HG03060 (cell line): ENCODE measurements around the gene IGFBP6.

ENCODE experiments used
- ATAC-seq: cut with Tn5 transposase; IDR thresholded peaks from one replicate; pipeline ENCODE4 v1.9.1; 2021; ENCODE audit warnings: low read depth, moderate number of reproducible peaks; ENCODE audit not compliant: unreplicated experiment

Gene IGFBP6

DNA sequence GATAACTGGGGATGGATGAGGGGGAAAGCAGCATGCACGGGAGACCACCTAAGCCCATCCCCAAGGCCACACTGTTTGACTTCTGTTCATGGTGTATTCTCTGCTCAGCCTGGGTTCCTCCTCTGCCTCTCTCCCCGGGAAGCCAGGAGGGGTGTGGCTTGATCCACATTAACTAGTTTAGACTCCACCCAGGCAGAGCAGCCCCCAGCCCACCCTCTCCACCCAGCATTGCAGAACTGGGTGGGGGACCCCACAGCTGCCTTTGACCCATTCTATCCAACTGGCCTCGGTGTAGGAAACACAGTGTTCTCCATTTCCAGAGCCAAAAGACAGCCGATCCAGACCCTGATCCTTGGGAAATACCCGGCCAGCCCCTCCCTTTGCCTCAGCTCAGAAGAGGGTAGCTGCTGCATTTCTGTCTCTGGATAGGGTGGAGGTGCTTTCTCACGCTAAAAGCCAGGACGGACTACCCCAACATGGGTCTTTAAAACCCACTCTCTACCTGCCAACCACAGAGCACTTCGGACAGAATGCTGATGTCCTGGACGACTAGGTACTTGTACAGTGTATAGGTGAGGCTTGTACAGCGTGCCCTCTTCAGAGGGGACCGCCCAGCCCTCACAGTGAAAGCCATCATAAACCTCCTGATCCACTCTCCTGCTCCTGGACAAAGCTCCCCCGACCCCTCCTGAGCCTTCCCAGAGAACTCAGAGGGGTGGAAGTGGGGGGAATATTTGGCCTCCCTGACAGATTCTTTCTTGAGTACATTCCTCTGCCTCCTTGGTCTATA, 27.7 kb upstream of the IGFBP6 start:
- no peak for ATAC-seq

DNA sequence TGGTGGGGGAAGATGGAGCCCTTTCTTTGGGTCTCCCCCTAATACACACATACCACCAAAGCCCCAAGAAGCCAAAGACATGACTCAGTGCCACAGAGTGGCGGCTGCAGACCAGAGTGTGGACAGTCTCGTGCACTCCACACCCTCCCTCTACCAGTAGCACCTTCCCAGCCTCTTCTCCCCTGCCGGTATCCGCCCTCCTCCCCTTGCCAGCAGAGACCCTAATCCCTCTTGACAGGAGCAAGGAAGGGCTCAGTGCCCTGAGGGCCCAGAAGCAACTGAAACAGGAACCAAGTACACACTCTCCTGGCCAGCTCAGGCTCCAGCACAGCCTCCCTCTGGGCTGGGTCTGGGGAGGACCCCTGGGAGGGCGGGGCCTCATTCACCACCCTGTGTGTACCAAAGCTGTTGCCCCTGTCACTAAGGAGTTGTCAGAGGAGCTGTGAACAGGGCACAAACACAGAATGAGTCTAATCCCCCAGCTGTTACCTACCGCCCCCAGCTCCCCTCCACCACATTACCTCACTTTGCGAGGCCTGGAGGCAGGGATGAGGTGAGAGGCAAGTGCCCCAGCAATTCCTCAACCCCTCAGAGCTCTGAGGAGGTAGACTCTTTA, 26.5 kb upstream of the IGFBP6 start:
- ATAC-seq, result no peak

DNA sequence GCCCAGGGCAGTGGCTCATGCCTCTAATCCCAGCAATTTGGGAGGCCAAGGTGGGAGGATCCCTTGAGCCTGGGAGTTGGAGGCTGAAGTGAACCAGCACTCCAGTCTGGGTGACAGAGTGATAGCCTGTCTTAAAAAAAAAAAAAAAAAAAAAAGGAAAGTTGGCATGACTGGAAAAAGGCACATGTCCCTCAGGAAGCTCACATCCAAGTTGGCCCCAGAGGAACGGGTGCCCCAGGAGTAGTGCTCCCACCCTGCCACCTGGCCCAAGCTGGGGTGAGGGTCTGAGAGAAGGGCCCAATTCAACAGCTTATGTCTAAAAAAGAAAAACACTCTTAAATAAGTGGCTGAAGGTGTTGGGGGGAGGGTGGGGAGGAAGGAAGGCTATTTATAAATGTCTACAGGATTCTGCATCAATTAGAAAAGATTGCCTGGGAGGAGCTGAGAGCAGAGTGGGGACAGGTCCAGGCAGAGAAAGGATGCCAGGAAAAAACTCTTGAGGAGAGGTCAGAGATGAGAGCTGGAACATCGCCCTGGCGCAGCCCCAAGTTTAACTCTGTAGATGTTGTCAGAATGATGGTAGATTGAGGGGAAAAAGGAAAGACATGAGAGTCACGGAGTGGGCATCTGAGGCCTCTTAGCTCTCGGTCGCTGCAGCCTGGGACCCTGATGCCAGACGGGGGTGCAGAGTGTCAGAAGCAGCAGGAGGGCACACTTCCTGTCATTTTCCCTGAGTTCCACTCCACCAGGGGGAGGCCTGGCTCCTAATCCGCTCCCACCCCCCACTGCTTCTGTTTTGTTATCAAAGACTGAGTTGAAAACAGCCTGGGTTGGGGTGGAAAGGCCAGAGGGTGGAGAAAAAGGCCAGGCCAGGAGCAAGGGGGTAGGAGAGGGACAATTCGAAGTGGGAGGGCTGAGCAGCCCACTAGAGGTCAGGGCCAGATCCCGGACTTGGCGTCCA, 25.6 kb upstream of the IGFBP6 start:
- no peak for ATAC-seq

DNA sequence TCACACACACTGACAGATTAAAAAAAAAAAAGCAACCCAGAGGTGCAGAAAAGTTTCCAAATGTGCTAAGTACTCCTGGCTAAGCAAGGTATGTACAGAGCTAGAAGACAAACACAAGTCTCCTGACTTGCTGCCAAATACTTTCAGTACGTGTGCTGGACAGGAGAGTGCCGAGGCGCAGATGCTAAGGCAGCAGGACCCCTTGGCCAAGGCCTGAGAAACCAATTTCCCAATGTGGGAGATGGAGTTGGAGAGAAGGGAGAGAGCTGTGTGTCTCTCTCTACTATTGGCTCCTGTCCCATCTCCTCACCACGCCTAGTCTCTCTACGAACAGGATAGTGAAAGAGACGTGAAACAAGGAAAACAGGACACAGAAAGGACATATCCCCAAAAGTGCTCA, 23.6 kb upstream of the IGFBP6 start:
- ATAC-seq, result no peak

DNA sequence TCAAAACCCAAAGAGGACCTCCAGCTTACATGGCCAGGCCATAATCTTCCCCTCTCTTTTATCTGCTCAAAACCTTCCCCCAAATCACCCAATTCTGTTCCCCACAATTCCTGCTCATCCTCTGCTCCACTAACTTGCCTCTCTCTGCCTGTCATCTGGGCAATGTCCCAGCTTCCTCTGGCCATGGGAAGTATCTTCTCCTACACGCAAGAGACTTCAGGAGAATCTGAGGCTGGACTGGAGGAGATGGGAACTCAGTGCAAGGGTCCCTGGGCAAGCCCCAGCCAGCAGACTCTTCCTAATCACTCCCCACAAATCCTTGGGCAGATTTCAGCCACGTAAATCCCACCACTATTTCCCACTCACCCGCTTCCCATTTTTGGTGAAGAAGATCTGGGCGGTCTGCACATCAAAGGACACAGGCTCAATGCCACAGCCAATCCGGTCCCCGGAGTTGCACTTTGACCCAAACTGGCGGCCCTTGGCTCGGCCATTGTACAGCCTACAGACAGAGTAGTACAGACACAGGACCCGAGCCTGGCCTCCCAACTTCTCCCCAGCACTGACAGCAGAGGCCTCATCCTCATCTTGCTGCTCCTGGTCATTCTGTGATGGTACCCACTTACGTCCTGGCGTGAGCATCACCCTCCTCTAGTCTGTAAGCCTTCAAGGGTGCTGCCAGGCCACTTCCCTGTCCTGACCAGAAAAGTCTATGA, 23.0 kb upstream of the IGFBP6 start:
- ATAC-seq, result no peak

DNA sequence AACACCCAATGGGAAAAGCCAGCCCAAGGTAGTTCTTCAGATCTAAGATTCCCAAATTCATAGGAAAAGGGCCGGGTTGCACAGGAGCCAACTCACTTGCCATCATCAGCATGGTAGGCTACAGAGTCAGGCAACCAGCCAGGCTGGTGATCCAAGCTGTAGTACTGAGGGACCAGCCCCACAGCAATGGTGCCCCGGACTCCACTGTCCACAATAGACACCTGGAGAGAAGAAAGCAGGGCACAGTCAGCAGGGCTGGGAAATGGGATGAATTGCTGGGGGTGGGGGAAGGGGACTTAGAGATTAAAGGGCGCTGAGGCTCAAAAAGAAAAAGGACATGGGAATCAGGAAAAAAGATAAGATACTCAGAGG, 22.5 kb upstream of the IGFBP6 start:
- ATAC-seq, result no peak

DNA sequence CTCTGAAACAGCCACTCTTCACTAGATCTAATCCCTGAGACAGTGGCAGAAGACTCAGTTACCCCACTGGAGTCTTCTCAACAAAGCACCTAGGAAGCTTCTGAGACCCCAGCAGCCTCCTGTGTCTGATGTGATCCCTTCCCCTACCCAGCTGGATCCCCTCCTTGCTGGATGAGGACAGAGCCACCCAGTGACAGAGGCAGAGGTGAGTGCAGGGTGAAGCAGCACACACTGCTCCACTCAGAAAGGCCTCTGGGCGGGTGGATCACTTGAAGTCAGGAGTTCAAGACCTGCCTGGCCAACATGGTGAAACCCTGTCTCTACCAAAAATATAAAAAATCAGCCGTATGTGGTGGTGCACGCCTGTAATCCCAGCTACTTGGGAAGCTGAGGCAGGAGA, 21.0 kb upstream of the IGFBP6 start:
- ATAC-seq, result no peak

DNA sequence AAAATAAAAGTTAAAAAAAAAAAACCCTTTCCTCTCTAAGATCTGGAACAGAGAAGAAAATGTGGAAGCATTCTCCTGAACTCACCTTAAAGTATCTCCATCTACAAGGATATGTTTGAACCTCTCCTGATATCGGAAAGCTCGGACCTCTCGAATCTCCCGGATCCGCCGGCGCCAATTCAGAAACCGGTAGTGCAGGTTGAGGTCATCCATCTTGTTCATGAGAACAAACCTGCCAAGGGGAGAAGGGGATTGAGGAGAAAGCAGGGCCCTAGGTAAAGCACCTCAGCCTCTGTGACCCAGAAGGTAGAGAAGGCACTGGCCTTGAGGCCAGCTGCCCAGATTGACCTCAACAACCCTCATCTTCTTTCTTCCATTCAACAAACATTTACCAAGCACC, 20.4 kb upstream of the IGFBP6 start:
- ATAC-seq, result no peak

DNA sequence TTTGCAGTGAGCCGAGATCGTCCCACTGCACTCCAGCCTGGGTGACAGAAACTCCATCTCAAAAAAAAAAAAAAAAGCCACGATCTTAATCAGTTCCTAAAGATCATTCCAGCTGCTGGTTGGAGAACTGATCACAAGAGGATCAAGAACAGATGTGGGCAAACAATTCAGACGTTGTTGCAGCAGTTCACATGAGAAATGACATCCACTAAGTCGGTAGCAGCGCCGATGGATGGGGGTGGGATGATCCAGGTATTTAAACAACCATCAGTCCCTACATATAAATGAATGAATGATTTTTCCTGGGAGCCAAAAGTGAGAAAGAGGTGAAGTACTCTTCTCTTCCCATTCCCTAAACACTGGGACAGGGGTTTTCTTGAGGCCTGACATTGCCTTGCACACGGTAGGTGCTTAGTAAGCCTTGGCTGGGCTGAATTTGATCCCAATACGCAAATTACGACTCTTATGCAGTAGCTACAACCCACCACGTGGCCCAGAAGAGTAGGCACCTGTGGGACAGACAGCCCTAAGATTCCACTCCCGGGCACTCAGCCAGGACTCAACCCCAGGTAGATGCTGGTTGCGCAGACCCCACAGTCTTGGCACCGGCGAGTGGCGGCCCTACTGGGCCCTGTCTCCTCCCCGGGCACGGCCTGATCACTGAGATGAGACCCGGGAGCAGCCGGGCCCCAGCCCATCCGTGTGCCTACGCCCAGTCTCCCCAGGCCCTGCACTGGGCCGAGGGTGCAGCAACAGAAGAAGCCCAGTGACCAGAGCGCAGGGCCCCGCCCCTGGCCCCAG, 18.8 kb upstream of the IGFBP6 start:
- peak; percentile 21 for ATAC-seq

DNA sequence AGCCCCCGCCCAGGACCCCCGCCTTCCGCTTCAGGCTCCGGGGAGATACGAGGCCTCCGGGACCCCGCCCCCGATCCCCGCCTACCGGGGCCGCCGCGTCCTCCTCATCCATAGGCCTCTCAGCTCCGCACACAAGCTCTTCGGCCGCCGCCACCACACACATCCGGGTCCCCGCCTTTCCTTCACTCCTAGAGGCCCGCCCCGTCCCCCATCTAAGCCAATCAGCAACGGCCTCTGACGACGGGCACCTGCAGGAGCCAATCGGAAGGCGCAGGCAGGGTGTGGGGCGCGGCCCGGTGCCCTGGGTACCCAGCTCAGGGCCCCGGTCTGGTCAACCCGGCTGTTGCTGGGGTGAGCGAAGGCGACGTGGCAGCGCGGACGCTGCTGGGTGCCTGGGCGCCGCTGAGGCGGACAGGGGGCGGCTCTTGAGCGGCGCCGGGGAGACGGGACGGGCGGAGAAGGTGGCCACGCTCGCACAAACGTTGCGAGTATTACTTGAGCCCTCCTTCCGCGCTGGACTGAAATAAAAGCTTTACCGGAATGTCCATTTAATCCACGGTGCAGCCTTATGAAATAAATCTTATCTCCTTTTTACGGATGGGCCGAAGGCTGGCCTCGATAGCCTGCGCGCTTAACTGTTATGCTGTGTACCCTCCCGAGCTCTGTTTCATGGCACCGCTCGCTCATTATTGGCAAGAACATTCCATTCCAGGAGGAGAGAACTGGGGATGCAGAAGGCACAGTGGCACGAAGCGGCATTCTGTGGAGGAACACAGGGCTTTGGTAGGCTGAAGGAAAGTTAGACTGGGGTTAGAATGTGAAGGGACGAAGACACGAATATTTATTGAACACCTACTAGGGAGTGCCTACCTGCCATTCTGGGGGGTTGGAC, 18.0 kb upstream of the IGFBP6 start, which contains the start of gene SPRYD3:
TSS of gene SPRYD3 (minus strand) at position 165 of the 892 bp plus-strand sequence. CDS start at position 108, 57 bp downstream.
- peak; percentile 92 for ATAC-seq

DNA sequence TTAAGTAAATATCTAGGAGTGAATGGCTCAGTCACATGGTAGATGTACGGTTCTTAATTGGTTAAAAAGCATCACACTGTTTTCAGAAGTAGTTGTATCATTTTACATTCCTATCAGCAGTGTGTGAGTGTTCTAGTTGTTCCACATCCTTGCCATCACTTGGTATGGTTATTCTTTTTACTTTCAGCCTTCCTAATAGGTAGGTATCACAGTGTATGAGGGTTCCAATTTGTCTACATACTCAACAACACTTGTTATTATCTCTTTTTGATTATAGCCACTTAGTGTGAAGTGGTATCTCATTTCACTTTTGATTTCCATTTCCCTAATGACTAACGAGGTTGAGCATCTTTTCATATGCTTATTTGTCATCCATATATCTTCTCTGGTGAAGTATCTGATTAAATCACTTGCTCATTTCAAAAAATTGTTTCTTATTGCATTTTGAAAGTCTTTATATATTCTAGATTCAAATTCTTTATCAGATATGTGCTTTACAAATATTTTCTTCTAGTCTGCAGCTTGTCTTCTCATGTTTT, 14.8 kb upstream of the IGFBP6 start:
- ATAC-seq, result no peak

DNA sequence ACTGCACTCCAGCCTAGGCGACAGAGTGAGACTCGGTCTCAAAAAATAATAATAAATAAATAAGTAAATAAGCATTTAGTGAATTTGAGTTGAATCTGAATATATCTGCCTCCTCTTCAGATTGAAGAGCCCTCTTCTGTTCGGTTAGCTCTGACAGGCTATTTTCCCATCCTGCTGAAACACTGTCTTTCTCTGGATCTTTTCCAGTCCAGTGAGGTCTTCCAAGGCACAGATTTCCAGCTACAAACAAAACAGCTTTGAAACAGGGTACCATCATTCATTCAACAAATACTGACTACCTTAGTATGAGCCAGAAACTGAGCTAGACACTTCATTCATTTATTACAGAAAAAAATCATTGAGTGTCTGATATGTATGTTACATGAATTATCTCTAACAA, 11.1 kb upstream of the IGFBP6 start:
- no peak for ATAC-seq

DNA sequence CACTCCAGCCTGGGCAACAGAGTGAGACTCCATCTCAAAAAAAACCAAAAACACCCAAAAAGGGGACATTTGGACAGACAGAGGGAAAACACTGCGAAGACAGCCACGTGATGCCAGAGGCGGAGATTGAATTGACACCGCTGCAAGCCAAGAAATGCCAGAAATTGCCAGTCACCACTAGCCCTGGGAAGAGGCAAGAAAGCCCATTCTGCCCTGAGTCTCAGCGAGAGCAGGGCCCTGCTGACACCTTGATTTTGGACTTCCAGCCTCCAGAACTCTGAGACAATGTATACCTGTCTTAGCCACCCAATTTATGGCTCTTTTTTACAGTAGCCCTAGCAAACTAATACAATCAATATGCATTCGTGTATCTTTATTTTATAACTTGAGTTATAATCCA, 7.4 kb upstream of the IGFBP6 start:
- no peak for ATAC-seq

DNA sequence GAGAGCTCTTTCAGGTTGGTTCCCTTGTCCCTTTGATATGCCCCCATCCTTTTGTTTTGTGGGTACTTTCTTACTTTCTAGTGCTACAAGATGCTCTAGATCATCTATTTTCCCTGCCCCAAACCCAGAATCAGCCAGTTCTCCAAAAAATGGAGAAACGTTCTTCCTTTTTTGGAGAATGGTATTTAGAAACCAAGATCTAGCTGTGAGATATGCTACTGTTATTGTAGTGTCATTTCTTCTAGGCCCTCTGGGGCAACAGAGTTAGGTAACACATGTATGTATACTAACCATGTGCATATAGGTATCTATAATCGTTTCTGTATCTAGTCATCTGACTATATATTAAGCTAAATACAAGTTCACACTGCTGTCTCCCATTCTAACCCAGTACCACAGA, 6.9 kb upstream of the IGFBP6 start:
- ATAC-seq, result no peak

DNA sequence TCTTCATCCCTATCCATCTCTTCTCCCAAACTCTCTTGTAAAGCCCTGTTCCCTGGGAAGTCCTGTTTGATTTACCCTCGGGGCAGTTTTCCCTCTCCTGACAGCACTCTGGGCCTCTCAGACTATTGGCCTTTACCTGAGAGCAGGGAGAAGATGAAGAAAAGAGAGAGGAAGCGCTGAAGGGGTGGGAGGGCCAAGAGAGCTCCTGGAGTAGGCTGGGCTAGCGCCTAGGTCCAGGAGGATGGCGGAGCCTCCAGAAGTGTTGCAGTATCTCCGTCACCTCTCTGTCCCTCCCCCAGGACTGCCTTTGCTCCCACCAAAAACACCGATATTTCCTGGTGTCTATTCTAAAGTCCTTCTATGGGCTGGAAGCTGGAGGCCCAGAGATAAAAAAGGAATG, 5.7 kb upstream of the IGFBP6 start:
- ATAC-seq, result no peak

DNA sequence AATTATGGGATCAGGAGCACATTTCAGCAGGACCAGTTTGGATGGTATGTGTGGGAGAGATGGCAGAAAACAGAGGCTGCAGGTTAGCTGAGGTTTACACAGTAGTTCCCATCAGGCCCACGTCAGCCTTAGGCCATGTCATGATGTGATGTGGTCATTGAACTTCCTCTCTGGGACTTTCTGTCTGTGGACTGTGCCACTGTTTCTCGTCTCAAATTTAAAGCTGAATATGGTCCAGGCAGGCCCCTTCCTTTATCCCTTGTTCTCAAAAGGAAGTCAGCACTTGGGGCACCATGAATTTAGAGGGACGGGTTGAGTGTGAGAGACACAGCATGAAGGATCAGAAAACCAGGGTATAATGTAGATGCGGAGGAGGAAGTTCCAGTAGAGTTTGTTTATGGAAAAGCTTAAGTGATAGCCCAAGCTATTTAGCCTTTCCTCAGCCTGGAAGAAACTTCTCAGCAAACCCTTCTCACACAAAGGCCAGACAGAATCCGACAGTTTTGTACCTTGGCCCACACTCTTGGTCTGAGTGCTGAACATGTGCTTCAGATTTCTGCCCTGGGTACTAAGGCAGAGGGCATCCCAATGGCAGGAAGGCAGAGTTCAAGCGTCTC, 3.6 kb upstream of the IGFBP6 start:
- no peak for ATAC-seq

DNA sequence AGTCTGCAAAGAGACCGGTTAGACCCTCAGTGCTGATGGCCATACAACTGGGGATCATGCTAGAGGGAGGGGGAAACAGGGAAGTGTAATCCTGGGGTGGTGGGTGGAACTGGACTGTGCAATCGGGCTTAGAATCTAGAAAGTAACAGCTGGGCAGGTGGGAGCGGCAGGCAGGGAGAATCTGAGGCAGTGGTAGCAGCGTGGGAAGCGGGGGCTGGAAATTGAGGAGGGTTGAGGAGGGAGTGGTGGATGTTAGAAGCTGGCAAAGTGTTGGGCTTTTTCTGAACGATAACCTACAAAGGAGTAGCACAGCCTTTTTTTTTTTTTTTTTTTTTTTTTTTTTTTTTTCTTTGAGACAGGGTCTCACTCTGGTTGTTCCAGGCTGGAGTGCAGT, 3.1 kb upstream of the IGFBP6 start:
- no peak for ATAC-seq
